Kidney (tissue), 22 donors: Measurements from ENCODE around the gene MTOR. TPM values are rescaled to one million over a fixed set of nuclear protein-coding genes. Genes with fewer than 3 reads are reported as not detected.

Source experiments
- DNase-seq, 5 donors: peaks; one replicate each; pipeline ENCODE4 v3.0.0-alpha.2; 2013 to 2020
- FAIRE-seq: peaks from 2 replicates; lab custom pipeline; 2012; peaks lifted over from hg19 to GRCh38; lab: Jason Lieb, UNC
- H3K27ac ChIP-seq, 2 donors: one replicate each; pipeline ENCODE4 v1.7.0; 2013; ENCODE audit warnings: low read depth in 2 of 2, low read length in 2 of 2, inconsistent platforms in 1 of 2
- H3K27me3 ChIP-seq: one replicate; pipeline ENCODE4 v1.7.1; 2013; ENCODE audit warnings: low read length, inconsistent platforms; ENCODE audit not compliant: control insufficient read depth, insufficient read depth
- H3K36me3 ChIP-seq, 3 donors: one replicate each; pipeline versions ENCODE4 v1.7.0 to v1.7.1; 2013; ENCODE audit warnings: low read length in 3 of 3, control low read depth in 1 of 3, inconsistent platforms in 1 of 3; ENCODE audit not compliant: insufficient read depth in 3 of 3, control insufficient read depth in 2 of 3
- H3K4me1 ChIP-seq, 3 donors: one replicate each; pipeline versions ENCODE4 v1.7.0 to v1.7.1; 2013; ENCODE audit warnings: low read length in 3 of 3, inconsistent platforms in 1 of 3, low read depth in 1 of 3; ENCODE audit not compliant: control insufficient read depth in 2 of 3, insufficient read depth in 2 of 3
- H3K4me3 ChIP-seq, 3 donors: one replicate each; pipeline versions ENCODE4 v1.7.0 to v1.8.1; 2013; ENCODE audit warnings: low read length in 3 of 3, control low read depth in 1 of 3, inconsistent platforms in 1 of 3
- H3K9ac ChIP-seq, 3 donors: one replicate each; pipeline versions ENCODE4 v1.7.0 to v1.7.1; 2013; ENCODE audit warnings: low read length in 3 of 3, control low read depth in 1 of 3, inconsistent platforms in 1 of 3
- H3K9me3 ChIP-seq, 3 donors: one replicate each; pipeline versions ENCODE4 v1.7.0 to v1.7.1; 2013; ENCODE audit warnings: low read length in 3 of 3, control low read depth in 1 of 3, inconsistent platforms in 1 of 3; ENCODE audit not compliant: control insufficient read depth in 2 of 3, insufficient read depth in 1 of 3
- intact Hi-C: fragments of 100-400 bp; cut with DNase I; formaldehyde crosslinking; loops from one replicate; pipeline ENCODE4 v1.11.1; 2022
- long read RNA-seq, 10 donors: library from polyadenylated mRNA in 1 of 10; unstranded in 1 of 10; transcript quantifications; one replicate each; pipeline ENCODE4 v2.0.0 and lab custom pipeline, GENCODE V29; 2021 to 2026
- polyA plus RNA-seq: library from polyadenylated mRNA; stranded (reverse); fragments of 350-450 nt; fragmentation: Illumina TruSeq; extraction: RNeasy Lipid Tissue Mini Kit (QIAGEN cat#74804); gene quantifications from one replicate; pipeline ENCODE4 v1.2.3, GENCODE V29; 2014; ENCODE audit warnings: low read depth, low replicate concordance; ENCODE audit not compliant: insufficient read depth
- total RNA-seq: library from RNA; stranded (reverse); fragmentation: NEBNext Ultra II Directional; extraction: Animal tissue kit (Norgen Biotek cat#: 25700); gene quantifications from one replicate; pipeline ENCODE4 v1.2.1, GENCODE V29; 2021
- TF ChIP-seq, protein P1 (sequence below): IDR thresholded peaks from 3 replicates; pipeline ENCODE4 v1.5.1; 2012; ENCODE audit warnings: mild to moderate bottlenecking, moderate library complexity, borderline replicate concordance; ENCODE audit not compliant: insufficient read depth; ENCODE audit errors: extremely low read depth
- donor health status: control.
- donor health status: control.
- donor health status: control.
- donor health status: control.
- donor health status: control.
- donor health status: DM: yes; HTN: yes; CAD: no.
- donor health status: Normal renal cell carcinoma (clear cell type).

MTOR gene
- total RNA-seq = 36.8 TPM
- polyA plus RNA-seq = 16.0 TPM
- long read RNA-seq, donor 1, partial matches to known transcripts = 5 of 5 reads
- long read RNA-seq, donor 1, other reads (novel, unspliced or antisense) = 0 of 5 reads
- long read RNA-seq, donor 2 = 0 reads
- long read RNA-seq, donor 3, full-length matches to known transcripts = 3 of 12 reads
- long read RNA-seq, donor 3, partial matches to known transcripts = 9 of 12 reads
- long read RNA-seq, donor 3, other reads (novel, unspliced or antisense) = 0 of 12 reads
- long read RNA-seq, donor 4 = 0 reads
- long read RNA-seq, donor 5 = 0 reads
- long read RNA-seq, donor 6, partial matches to known transcripts = 15 of 15 reads
- long read RNA-seq, donor 6, other reads (novel, unspliced or antisense) = 0 of 15 reads
- long read RNA-seq, donor 7, full-length matches to known transcripts = 3 of 24 reads
- long read RNA-seq, donor 7, partial matches to known transcripts = 14 of 24 reads
- long read RNA-seq, donor 7, other reads (novel, unspliced or antisense) = 7 of 24 reads
- long read RNA-seq, donor 8, full-length matches to known transcripts = 1 of 1 reads
- long read RNA-seq, donor 8, partial matches to known transcripts = 0 of 1 reads
- long read RNA-seq, donor 8, other reads (novel, unspliced or antisense) = 0 of 1 reads
- long read RNA-seq, donor 9 = 0 reads
- long read RNA-seq, donor 10 = 0 reads

DNA sequence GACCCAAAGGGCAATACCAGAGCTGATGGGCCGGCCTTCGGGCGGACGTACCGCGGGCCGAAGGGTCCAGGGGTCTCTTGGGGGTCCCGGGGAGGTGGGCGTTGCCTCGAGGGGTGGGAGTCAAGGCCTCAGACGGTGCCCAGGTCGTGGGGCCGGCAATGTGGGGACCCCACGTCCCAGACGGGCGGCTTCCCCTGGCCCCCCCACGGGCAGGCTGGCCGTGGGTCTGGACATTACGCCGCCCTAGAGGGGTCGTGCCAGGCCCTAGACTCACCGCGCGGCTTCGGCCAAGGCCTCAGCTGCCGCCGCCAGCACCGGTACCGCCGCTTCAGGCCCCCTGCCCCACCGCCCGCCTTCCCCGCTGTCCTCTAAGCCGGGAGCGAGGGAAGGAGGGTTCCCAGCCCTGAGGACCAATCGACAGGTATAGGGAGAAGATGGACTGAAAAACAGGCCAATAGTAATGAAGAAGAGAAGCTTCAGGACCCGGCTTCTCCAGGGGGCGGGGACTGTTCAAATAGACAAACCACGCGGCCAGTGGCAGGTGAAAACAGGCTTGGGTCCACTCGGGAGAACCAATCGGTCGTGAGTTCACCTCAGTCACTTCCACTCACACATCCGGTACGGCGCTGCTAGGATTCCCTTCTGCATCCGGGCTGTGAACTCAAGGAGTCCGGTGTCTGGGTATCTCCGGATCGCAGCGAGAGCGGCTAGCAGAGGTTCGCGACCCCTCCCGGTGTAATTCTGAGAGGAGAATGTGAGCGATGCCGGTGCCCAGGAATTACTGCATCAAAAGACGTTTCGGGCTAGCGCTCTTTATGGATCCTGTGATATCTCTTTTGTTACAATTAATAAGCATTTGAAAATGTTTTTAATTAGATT, at the start of gene MTOR:
Gene MTOR, minus strand, starts transcription at position 381 of the 879 bp plus-strand sequence. CDS start 3,142 bp downstream, outside the sequence.
- FAIRE-seq = peak; percentile 99
- TF ChIP-seq, protein P1, sequence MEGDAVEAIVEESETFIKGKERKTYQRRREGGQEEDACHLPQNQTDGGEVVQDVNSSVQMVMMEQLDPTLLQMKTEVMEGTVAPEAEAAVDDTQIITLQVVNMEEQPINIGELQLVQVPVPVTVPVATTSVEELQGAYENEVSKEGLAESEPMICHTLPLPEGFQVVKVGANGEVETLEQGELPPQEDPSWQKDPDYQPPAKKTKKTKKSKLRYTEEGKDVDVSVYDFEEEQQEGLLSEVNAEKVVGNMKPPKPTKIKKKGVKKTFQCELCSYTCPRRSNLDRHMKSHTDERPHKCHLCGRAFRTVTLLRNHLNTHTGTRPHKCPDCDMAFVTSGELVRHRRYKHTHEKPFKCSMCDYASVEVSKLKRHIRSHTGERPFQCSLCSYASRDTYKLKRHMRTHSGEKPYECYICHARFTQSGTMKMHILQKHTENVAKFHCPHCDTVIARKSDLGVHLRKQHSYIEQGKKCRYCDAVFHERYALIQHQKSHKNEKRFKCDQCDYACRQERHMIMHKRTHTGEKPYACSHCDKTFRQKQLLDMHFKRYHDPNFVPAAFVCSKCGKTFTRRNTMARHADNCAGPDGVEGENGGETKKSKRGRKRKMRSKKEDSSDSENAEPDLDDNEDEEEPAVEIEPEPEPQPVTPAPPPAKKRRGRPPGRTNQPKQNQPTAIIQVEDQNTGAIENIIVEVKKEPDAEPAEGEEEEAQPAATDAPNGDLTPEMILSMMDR = peak; percentile 11
- intact Hi-C loops = no loop called here

DNA sequence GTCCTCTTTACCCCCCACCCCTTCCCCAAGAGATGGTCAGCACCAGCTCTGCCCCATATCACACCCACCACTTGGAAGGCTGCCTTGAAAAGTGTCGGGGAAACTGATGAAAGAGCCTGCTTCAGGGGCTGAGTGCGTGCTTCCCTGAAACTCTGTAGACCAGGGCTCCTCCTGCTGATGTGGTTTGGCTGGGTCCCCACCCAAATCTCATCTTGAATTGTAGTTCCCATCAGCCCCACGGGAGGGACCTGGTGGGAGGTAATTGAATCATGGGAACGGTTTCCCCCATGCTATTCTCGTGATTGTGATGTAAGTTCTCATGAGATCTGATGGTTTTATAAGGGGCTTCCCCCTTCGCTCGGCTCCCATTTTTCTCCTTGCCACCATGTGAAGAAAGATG, 47.0 kb upstream of the MTOR start:
- intact Hi-C loops = no loop called here
- TF ChIP-seq, protein P1 = no peak

More for the DNA sequence above, at the start of gene MTOR:
- H3K27me3 ChIP-seq = no peaks in the 10 kb centered on the region
- DNase-seq = peak; percentile 99 to 100 (median 100)
- H3K9me3 ChIP-seq = no peaks in the 10 kb centered on the region
- H3K9ac ChIP-seq = peak within 1 kb of the TSS; percentile 85 to 95 (median 94)
- H3K27ac ChIP-seq = peak within 1 kb of the TSS; percentile 23 to 32
- H3K4me1 ChIP-seq = peaks cover 0 to 3% (median 0%) of the 10 kb centered on the region in 3 donors
- peaks cover 0 to 18% (median 6%) of the 10 kb centered on the region in 3 donors for H3K36me3 ChIP-seq
- peak within 1 kb of the TSS; percentile 90 to 97 (median 90) for H3K4me3 ChIP-seq

GRCh38 chr1:11308699-11309224, 46.4 kb upstream of the MTOR start:
- Histone ChIP-seq H3K9ac (no peak overlapping the region), H3K4me3 (no peak overlapping the region), H3K4me1 (no peaks in the 10 kb centered on the region), H3K27me3 (no peaks in the 10 kb centered on the region), H3K27ac (no peak overlapping the region), H3K36me3 (no peaks in the 10 kb centered on the region), H3K9me3 (no peaks in the 10 kb centered on the region)
- TF ChIP-seq, protein P1 = no peak
- FAIRE-seq (no peak), DNase-seq (no peak)
- intact Hi-C loops = no loop called here

More for the DNA sequence above, 47.0 kb upstream of the MTOR start:
- H3K36me3 ChIP-seq = no peaks in the 10 kb centered on the region
- DNase-seq (no peak), FAIRE-seq (no peak)
- no peak overlapping the region for H3K4me3 ChIP-seq
- no peak overlapping the region for H3K27ac ChIP-seq
- no peaks in the 10 kb centered on the region for H3K4me1 ChIP-seq
- H3K27me3 ChIP-seq = no peaks in the 10 kb centered on the region
- no peak overlapping the region for H3K9ac ChIP-seq
- no peaks in the 10 kb centered on the region for H3K9me3 ChIP-seq
